Suprapubic skin (tissue), 3 donors: Measurements from ENCODE around the gene GFOD2.

Experiments used
- EP300 ChIP-seq: sonication (generic); formaldehyde crosslinking; IDR thresholded peaks from one replicate; pipeline ENCODE4 v1.6.1; 2017; ENCODE audit warnings: antibody characterized with exemption
- TF ChIP-seq, protein P1 (sequence below), 2 donors: fragments of 200-600 bp in 1 of 2; fragments of 450-650 bp in 1 of 2; sonication (generic) in 1 of 2; IDR thresholded peaks; one replicate each; pipeline ENCODE4 v1.5.1; 2016 to 2019; ENCODE audit warnings: antibody characterized with exemption in 2 of 2, mild to moderate bottlenecking in 1 of 2, moderate library complexity in 1 of 2

DNA sequence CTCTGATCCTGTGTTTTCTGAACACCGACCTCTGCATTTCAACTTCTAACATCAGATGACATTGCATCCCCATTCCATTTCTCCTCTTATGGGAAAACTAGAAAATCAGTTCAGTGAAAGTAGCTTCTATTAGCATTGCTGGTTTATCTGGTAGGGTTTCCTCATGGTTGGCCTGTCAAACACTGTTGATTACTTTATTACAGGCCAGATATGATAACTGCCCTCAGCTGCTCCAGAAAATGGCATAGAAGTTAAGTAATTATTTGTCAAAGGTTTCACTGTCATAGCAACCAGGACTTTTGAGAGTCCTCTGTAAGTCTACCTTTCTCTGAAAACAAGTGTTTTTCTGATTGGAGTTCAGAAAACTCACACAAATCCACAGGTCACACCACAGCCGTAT, 3.0 kb downstream of the GFOD2 start:
- TF ChIP-seq, protein P1, sequence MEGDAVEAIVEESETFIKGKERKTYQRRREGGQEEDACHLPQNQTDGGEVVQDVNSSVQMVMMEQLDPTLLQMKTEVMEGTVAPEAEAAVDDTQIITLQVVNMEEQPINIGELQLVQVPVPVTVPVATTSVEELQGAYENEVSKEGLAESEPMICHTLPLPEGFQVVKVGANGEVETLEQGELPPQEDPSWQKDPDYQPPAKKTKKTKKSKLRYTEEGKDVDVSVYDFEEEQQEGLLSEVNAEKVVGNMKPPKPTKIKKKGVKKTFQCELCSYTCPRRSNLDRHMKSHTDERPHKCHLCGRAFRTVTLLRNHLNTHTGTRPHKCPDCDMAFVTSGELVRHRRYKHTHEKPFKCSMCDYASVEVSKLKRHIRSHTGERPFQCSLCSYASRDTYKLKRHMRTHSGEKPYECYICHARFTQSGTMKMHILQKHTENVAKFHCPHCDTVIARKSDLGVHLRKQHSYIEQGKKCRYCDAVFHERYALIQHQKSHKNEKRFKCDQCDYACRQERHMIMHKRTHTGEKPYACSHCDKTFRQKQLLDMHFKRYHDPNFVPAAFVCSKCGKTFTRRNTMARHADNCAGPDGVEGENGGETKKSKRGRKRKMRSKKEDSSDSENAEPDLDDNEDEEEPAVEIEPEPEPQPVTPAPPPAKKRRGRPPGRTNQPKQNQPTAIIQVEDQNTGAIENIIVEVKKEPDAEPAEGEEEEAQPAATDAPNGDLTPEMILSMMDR (IDR thresholded peaks at IDR 0.05), result no peak
- no peak for TF ChIP-seq EP300
